SK-N-SH treated with all-trans-retinoic acid at 6 μM for 48 hours (cell line): ENCODE measurements around the gene CNTFR.

Experiments
- ATAC-seq: fragments of 200-7000 bp; cut with Tn5 transposase; 3 replicates; pipeline ENCODE4 v1.9.1; 2020; ENCODE audit warnings: mild to moderate bottlenecking, moderate library complexity
- ARNTL ChIP-seq: fragments of 450-650 bp; formaldehyde crosslinking; IDR thresholded peaks from 2 replicates; pipeline ENCODE4 v1.5.0; 2020; ENCODE audit warnings: low read depth, mild to moderate bottlenecking, moderate library complexity, borderline replicate concordance
- BACH2 ChIP-seq: fragments of 250-450 bp; sonication (Bioruptor Pico); IDR thresholded peaks from 2 replicates; pipeline ENCODE4 v1.9.0; 2021; ENCODE audit warnings: mild to moderate bottlenecking, borderline replicate concordance
- CREB5 ChIP-seq: fragments of 250-450 bp; sonication (Bioruptor Pico); IDR thresholded peaks from 2 replicates; pipeline ENCODE4 v1.5.1; 2020; ENCODE audit warnings: low read depth, mild to moderate bottlenecking, moderate library complexity
- CSDC2 ChIP-seq: fragments of 250-450 bp; sonication (Bioruptor Pico); IDR thresholded peaks from 2 replicates; pipeline ENCODE4 v1.5.0; 2020; ENCODE audit warnings: mild to moderate bottlenecking, moderate library complexity
- ESRRG ChIP-seq: fragments of 250-450 bp; sonication (Bioruptor Pico); IDR thresholded peaks from 2 replicates; pipeline ENCODE4 v1.6.1; 2021; ENCODE audit warnings: mild to moderate bottlenecking
- GLIS3 ChIP-seq: fragments of 250-450 bp; sonication (Bioruptor Pico); IDR thresholded peaks from 2 replicates; pipeline ENCODE4 v1.5.0; 2020; ENCODE audit warnings: mild to moderate bottlenecking, moderate library complexity
- ISL1 ChIP-seq: fragments of 250-450 bp; sonication (Bioruptor Pico); IDR thresholded peaks from 2 replicates; pipeline ENCODE4 v2.1.2; 2022; ENCODE audit warnings: mild to moderate bottlenecking, moderate library complexity
- OSR1 ChIP-seq: fragments of 250-450 bp; sonication (Bioruptor Pico); IDR thresholded peaks from 2 replicates; pipeline ENCODE4 v1.8.0; 2022; ENCODE audit warnings: moderate library complexity, mild to moderate bottlenecking, inconsistent platforms
- POU6F1 ChIP-seq: fragments of 250-450 bp; sonication (Bioruptor Pico); IDR thresholded peaks from 2 replicates; pipeline ENCODE4 v1.8.0; 2021; ENCODE audit warnings: low read depth, mild to moderate bottlenecking, moderate library complexity, borderline replicate concordance
- PPARA ChIP-seq: fragments of 250-450 bp; sonication (Bioruptor Pico); IDR thresholded peaks from 2 replicates; pipeline ENCODE4 v1.5.0; 2020; ENCODE audit warnings: mild to moderate bottlenecking, borderline replicate concordance
- RARB ChIP-seq: fragments of 250-450 bp; sonication (Bioruptor Pico); IDR thresholded peaks from 2 replicates; pipeline ENCODE4 v1.8.0; 2021; ENCODE audit warnings: mild to moderate bottlenecking, moderate library complexity
- SNAI2 ChIP-seq: fragments of 250-450 bp; sonication (Bioruptor Pico); IDR thresholded peaks from 2 replicates; pipeline ENCODE4 v1.5.0; 2020; ENCODE audit warnings: mild to moderate bottlenecking, moderate library complexity
- TOX ChIP-seq: fragments of 250-450 bp; sonication (Bioruptor Pico); IDR thresholded peaks from 2 replicates; pipeline ENCODE4 v1.8.0; 2021; ENCODE audit warnings: mild to moderate bottlenecking, moderate library complexity, borderline replicate concordance
- ZC3H10 ChIP-seq: fragments of 250-450 bp; sonication (Bioruptor Pico); IDR thresholded peaks from 2 replicates; pipeline ENCODE4 v1.5.1; 2021; ENCODE audit warnings: mild to moderate bottlenecking, moderate library complexity
- ZFP3 ChIP-seq: fragments of 250-450 bp; sonication (Bioruptor Pico); IDR thresholded peaks from 2 replicates; pipeline ENCODE4 v1.5.0; 2020; ENCODE audit warnings: mild to moderate bottlenecking, moderate library complexity
- ZFP30 ChIP-seq: fragments of 450-650 bp; formaldehyde crosslinking; IDR thresholded peaks from 2 replicates; pipeline ENCODE4 v1.5.0; 2022; ENCODE audit warnings: mild to moderate bottlenecking, moderate library complexity
- ZNF565 ChIP-seq: fragments of 450-650 bp; formaldehyde crosslinking; conservative IDR thresholded peaks from 2 replicates; pipeline ENCODE4 v1.5.0; 2020; ENCODE audit warnings: low read depth, mild to moderate bottlenecking, moderate library complexity
- ZNF70 ChIP-seq: fragments of 450-650 bp; formaldehyde crosslinking; IDR thresholded peaks from 2 replicates; pipeline ENCODE4 v1.5.0; 2020; ENCODE audit warnings: mild to moderate bottlenecking, moderate library complexity
- TF ChIP-seq, protein P1 (sequence below): fragments of 250-450 bp; sonication (Bioruptor Pico); IDR thresholded peaks from 2 replicates; pipeline ENCODE4 v1.8.0; 2020; ENCODE audit warnings: mild to moderate bottlenecking, moderate library complexity, borderline replicate concordance
- TF ChIP-seq, protein P2 (sequence below): fragments of 250-450 bp; sonication (Bioruptor Pico); IDR thresholded peaks from 2 replicates; pipeline ENCODE4 v1.5.0; 2020; ENCODE audit warnings: mild to moderate bottlenecking, moderate library complexity

CNTFR gene

GRCh38 chr9:34573599-34574325 is 15.8 kb downstream of the CNTFR start:
- ATAC-seq = no peak
- TF ChIP-seq OSR1 (no peak), POU6F1 (no peak), ZFP3 (CRISPR knock-in tag) (no peak), ARNTL (CRISPR knock-in tag) (no peak)

GRCh38 chr9:34572628-34573027 is 16.9 kb downstream of the CNTFR start:
- ATAC-seq = no peak
- TF ChIP-seq ARNTL (CRISPR knock-in tag) = no peak
- TF ChIP-seq SNAI2 = no peak
- TF ChIP-seq ZFP3 (CRISPR knock-in tag) = no peak
- no peak for TF ChIP-seq GLIS3 (CRISPR knock-in tag)
- TF ChIP-seq PPARA (CRISPR knock-in tag) = no peak
- TF ChIP-seq, protein P1, sequence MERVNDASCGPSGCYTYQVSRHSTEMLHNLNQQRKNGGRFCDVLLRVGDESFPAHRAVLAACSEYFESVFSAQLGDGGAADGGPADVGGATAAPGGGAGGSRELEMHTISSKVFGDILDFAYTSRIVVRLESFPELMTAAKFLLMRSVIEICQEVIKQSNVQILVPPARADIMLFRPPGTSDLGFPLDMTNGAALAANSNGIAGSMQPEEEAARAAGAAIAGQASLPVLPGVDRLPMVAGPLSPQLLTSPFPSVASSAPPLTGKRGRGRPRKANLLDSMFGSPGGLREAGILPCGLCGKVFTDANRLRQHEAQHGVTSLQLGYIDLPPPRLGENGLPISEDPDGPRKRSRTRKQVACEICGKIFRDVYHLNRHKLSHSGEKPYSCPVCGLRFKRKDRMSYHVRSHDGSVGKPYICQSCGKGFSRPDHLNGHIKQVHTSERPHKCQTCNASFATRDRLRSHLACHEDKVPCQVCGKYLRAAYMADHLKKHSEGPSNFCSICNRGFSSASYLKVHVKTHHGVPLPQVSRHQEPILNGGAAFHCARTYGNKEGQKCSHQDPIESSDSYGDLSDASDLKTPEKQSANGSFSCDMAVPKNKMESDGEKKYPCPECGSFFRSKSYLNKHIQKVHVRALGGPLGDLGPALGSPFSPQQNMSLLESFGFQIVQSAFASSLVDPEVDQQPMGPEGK (CRISPR knock-in tag) = no peak
- no peak for TF ChIP-seq TOX (CRISPR knock-in tag)
- no peak for TF ChIP-seq CREB5 (CRISPR knock-in tag)
- no peak for TF ChIP-seq RARB (CRISPR knock-in tag)
- no peak for TF ChIP-seq ISL1 (CRISPR knock-in tag)
- TF ChIP-seq ZNF565 = no peak
- TF ChIP-seq, all 23 proteins: peak for 0

- ATAC-seq = peak; percentile 31; the same call in 2 of the 3 replicates
- TF ChIP-seq ZC3H10 (CRISPR knock-in tag) (no peak), TOX (CRISPR knock-in tag) (no peak), ZFP30 (CRISPR knock-in tag) (no peak), ZNF70 (CRISPR knock-in tag) (no peak), SNAI2 (no peak), ESRRG (no peak), BACH2 (no peak)
- TF ChIP-seq, protein P2, sequence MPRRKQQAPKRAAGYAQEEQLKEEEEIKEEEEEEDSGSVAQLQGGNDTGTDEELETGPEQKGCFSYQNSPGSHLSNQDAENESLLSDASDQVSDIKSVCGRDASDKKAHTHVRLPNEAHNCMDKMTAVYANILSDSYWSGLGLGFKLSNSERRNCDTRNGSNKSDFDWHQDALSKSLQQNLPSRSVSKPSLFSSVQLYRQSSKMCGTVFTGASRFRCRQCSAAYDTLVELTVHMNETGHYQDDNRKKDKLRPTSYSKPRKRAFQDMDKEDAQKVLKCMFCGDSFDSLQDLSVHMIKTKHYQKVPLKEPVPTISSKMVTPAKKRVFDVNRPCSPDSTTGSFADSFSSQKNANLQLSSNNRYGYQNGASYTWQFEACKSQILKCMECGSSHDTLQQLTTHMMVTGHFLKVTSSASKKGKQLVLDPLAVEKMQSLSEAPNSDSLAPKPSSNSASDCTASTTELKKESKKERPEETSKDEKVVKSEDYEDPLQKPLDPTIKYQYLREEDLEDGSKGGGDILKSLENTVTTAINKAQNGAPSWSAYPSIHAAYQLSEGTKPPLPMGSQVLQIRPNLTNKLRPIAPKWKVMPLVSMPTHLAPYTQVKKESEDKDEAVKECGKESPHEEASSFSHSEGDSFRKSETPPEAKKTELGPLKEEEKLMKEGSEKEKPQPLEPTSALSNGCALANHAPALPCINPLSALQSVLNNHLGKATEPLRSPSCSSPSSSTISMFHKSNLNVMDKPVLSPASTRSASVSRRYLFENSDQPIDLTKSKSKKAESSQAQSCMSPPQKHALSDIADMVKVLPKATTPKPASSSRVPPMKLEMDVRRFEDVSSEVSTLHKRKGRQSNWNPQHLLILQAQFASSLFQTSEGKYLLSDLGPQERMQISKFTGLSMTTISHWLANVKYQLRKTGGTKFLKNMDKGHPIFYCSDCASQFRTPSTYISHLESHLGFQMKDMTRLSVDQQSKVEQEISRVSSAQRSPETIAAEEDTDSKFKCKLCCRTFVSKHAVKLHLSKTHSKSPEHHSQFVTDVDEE = no peak
- TF ChIP-seq, protein P1 (CRISPR knock-in tag) = no peak
Measured at GRCh38 chr9:34572092-34572491, 17.4 kb downstream of the CNTFR start.

DNA sequence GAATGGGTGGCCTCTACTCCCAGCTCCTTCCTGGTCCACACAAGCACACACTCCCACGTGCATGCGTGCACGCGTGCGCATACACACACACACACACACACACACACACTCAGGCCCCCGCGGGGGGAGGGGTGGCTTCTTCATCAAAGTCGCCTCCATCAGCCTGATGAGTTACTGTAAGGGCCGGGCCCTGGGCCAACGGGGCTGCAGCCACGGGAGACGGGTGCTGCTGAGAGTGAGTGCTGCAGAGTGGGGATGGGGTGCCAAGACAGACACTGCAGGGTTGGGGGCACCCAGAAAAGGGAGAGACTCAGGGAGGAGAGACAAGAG is 18.1 kb downstream of the CNTFR start:
- ATAC-seq = no peak
- TF ChIP-seq ARNTL (CRISPR knock-in tag) (no peak), POU6F1 (no peak), ZNF70 (CRISPR knock-in tag) (no peak), SNAI2 (no peak), CSDC2 (CRISPR knock-in tag) (no peak), ZC3H10 (CRISPR knock-in tag) (no peak)
